Camera-type eye (tissue), 1 donor: ENCODE data around the gene KRT20. TPM values are rescaled to one million over a fixed set of nuclear protein-coding genes. Genes with fewer than 3 reads are reported as not detected.

Experiments
- total RNA-seq: library from RNA; depleted of rRNA; stranded (reverse); fragments of >200 nt; gene quantifications from one replicate; pipeline ENCODE4 v1.2.3, GENCODE V29; 2014

Gene KRT20, protein sequence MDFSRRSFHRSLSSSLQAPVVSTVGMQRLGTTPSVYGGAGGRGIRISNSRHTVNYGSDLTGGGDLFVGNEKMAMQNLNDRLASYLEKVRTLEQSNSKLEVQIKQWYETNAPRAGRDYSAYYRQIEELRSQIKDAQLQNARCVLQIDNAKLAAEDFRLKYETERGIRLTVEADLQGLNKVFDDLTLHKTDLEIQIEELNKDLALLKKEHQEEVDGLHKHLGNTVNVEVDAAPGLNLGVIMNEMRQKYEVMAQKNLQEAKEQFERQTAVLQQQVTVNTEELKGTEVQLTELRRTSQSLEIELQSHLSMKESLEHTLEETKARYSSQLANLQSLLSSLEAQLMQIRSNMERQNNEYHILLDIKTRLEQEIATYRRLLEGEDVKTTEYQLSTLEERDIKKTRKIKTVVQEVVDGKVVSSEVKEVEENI
- not detected for total RNA-seq

DNA sequence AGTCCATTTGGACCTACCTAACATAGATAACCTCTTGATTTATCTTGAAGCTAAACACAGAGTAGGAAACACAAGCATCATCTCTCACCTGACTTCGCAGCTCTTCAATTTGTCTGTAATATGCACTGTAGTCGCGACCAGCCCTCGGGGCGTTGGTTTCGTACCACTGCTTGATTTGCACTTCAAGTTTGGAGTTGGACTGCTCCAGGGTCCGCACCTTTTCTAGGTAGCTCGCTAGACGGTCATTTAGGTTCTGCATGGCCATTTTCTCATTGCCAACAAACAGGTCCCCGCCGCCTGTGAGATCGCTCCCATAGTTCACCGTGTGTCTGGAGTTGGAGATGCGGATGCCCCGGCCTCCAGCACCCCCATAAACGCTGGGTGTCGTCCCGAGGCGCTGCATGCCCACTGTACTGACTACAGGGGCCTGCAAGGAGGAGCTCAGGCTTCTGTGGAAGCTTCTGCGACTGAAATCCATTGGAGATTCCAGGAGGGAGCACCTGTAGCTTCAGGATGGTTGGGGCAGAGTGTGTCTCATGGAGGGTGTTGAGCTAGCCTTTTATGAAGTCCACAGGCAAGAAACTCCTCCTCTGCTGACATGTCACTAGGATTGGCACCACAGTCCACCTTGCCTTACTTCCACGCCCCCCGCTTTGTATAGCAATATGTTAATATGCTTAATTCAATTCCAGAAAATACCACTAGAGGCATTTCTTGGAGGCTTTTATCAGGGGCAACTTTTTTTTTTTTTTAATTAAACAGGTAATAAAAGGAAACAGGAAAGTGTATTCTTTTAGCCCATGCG, at the start of gene KRT20:
Gene KRT20 (minus strand): TSS at position 535 of the 805 bp plus-strand sequence. CDS start 57 bp downstream, at position 478.

DNA sequence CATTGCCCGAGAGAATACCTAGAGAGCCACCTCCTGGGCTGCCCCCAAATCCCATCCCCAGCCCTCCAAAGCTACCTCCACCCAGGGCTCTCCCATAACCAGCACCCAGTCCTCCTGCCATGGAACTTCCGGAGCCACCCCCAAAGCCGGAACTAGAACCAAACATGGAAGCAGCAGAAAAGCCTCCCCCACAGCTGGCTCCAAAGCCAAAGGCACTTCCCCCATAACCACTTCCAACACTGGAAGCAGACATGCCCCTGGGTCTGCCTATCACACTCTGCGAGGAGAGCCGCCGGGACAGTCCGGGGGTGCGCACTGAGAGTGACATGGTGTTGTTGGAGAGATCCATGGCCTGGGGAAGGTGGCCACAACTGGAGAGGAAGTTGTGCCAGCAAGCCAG, 18.2 kb downstream of the KRT20 start, which contains the start of gene KRT12:
Gene KRT12 (minus strand): TSS at position 386 of the 400 bp plus-strand sequence. CDS start 37 bp downstream, at position 349.

Other genes with a start within 250 kb of the KRT20 start
- gene SMARCE1, start 237.4 kb downstream of the KRT20 start, total RNA-seq: 186 TPM
- gene KRT222, start 220.1 kb downstream of the KRT20 start, total RNA-seq: 11.5 TPM
- not detected for gene KRT24, start 181.5 kb downstream of the KRT20 start, total RNA-seq
- gene KRT25, start 129.9 kb downstream of the KRT20 start, total RNA-seq: 0.22 TPM
- gene KRT26, start 113.0 kb downstream of the KRT20 start, total RNA-seq: not detected
- 0.22 TPM for gene KRT27, start 102.7 kb downstream of the KRT20 start, total RNA-seq
- 0.27 TPM for gene KRT28, start 85.3 kb downstream of the KRT20 start, total RNA-seq
- 14.5 TPM for gene KRT10, start 62.6 kb downstream of the KRT20 start, total RNA-seq
- 50.0 TPM for gene KRT12, start 18.0 kb downstream of the KRT20 start, total RNA-seq
- 9.0 TPM for gene KRT23, start 52.4 kb upstream of the KRT20 start, total RNA-seq
- 0.44 TPM for gene KRT39, start 81.7 kb upstream of the KRT20 start, total RNA-seq
- 1.4 TPM for gene KRT40, start 99.1 kb upstream of the KRT20 start, total RNA-seq
- gene KRTAP3-3, start 108.9 kb upstream of the KRT20 start, total RNA-seq: not detected
- gene KRTAP3-2, start 114.7 kb upstream of the KRT20 start, total RNA-seq: not detected
- not detected for gene KRTAP3-1, start 123.9 kb upstream of the KRT20 start, total RNA-seq
- not detected for gene KRTAP1-5, start 142.0 kb upstream of the KRT20 start, total RNA-seq
- not detected for gene KRTAP1-4, start 145.0 kb upstream of the KRT20 start, total RNA-seq
- gene KRTAP1-3, start 149.6 kb upstream of the KRT20 start, total RNA-seq: not detected
- gene KRTAP1-1, start 156.2 kb upstream of the KRT20 start, total RNA-seq: not detected
- gene KRTAP2-1, start 162.1 kb upstream of the KRT20 start, total RNA-seq: not detected
- gene KRTAP2-2, start 170.0 kb upstream of the KRT20 start, total RNA-seq: not detected
- not detected for gene KRTAP2-3, start 174.9 kb upstream of the KRT20 start, total RNA-seq
- not detected for gene KRTAP2-4, start 180.6 kb upstream of the KRT20 start, total RNA-seq
- not detected for gene KRTAP4-7, start 198.9 kb upstream of the KRT20 start, total RNA-seq
- not detected for gene KRTAP4-8, start 212.9 kb upstream of the KRT20 start, total RNA-seq
- gene KRTAP4-16, start 217.0 kb upstream of the KRT20 start, total RNA-seq: not detected
- not detected for gene KRTAP4-9, start 220.1 kb upstream of the KRT20 start, total RNA-seq
- not detected for gene KRTAP4-11, start 233.1 kb upstream of the KRT20 start, total RNA-seq
- gene KRTAP4-12, start 238.9 kb upstream of the KRT20 start, total RNA-seq: not detected